Testis (tissue), 2 donors: ENCODE measurements around the gene LRRC10.

Source experiments
- POLR2A ChIP-seq: fragments of 450-650 bp; IDR thresholded peaks from one replicate; pipeline ENCODE4 v1.6.1; 2017; ENCODE audit warnings: antibody characterized with exemption, mild to moderate bottlenecking, moderate library complexity
- TF ChIP-seq, protein P1 (sequence below), 3 experiments: fragments of 450-650 bp in 2 of 3; fragments of 200-600 bp in 1 of 3; sonication (generic) in 1 of 3; IDR thresholded peaks; one replicate each; pipeline ENCODE4 v1.5.1; 2016 to 2019; ENCODE audit warnings: antibody characterized with exemption in 3 of 3, mild to moderate bottlenecking in 2 of 3, moderate library complexity in 1 of 3

DNA sequence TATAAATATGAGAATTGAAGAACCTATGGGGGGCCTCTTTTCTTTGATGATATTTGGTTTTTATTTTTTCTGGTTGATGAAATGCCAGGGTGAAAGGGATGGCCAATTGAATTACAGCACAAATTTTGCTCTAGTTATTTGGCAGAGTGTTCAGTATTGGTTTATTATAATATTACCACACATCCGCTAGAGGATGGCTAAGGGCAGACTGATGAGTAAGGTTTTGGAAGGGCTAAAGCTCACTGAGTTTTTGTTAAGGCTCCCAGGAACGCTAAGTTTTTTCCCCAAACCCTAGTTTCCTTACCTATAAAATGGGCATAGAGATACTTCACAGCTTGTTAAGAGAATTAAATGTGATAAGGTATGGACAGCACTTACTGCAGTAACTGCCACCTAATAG, 34.3 kb upstream of the LRRC10 start:
- TF ChIP-seq, protein P1, sequence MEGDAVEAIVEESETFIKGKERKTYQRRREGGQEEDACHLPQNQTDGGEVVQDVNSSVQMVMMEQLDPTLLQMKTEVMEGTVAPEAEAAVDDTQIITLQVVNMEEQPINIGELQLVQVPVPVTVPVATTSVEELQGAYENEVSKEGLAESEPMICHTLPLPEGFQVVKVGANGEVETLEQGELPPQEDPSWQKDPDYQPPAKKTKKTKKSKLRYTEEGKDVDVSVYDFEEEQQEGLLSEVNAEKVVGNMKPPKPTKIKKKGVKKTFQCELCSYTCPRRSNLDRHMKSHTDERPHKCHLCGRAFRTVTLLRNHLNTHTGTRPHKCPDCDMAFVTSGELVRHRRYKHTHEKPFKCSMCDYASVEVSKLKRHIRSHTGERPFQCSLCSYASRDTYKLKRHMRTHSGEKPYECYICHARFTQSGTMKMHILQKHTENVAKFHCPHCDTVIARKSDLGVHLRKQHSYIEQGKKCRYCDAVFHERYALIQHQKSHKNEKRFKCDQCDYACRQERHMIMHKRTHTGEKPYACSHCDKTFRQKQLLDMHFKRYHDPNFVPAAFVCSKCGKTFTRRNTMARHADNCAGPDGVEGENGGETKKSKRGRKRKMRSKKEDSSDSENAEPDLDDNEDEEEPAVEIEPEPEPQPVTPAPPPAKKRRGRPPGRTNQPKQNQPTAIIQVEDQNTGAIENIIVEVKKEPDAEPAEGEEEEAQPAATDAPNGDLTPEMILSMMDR (IDR thresholded peaks at IDR 0.05), result no peak
- no peak for TF ChIP-seq POLR2A
